IMR-90 (cell line): ENCODE measurements around the gene MAGI2. TPM values are rescaled to one million over a fixed set of nuclear protein-coding genes. Genes with fewer than 3 reads are reported as not detected.

Source experiments
- ATAC-seq: fragments of 200-7000 bp; cut with Tn5 transposase; 2 replicates; pipeline ENCODE4 v1.9.1; 2020; ENCODE audit warnings: low read depth, mild to moderate bottlenecking, moderate library complexity
- BruUV-seq: library from RNA; stranded (reverse); fragments of 400-500 nt; replicated peaks from 2 replicates; lab custom pipeline; 2021; lab: Mats Ljungman, UMichigan
- CTCF ChIA-PET: fragments of 300-600 bp; formaldehyde crosslinking; extraction: SDS; loops from one replicate; lab custom pipeline; 2021; ENCODE audit warnings: antibody characterized with exemption; lab: Yijun Ruan, JAX
- POLR2A ChIA-PET: fragments of 300-600 bp; sonication (Branson Sonifier 250); formaldehyde crosslinking; loops from one replicate; lab custom pipeline; 2022; ENCODE audit warnings: antibody characterized with exemption; ENCODE audit not compliant: unreplicated experiment; lab: Charles Lee
- DNase-seq: peaks from one replicate; pipeline ENCODE4 v3.0.0; 2013
- H2AFZ ChIP-seq: replicated peaks from 2 replicates; pipeline ENCODE3; 2013; ENCODE audit warnings: low read length, mild to moderate bottlenecking; ENCODE audit not compliant: poor library complexity
- H2AK5ac ChIP-seq: 2 replicates; pipeline ENCODE4 v1.6.1; 2013; ENCODE audit warnings: low read depth, low read length, inconsistent platforms
- H2AK9ac ChIP-seq: replicated peaks from 2 replicates; pipeline ENCODE3; 2013; ENCODE audit warnings: mild to moderate bottlenecking, low read depth, low read length, moderate library complexity; ENCODE audit not compliant: poor library complexity
- H2BK120ac ChIP-seq: 2 replicates; pipeline ENCODE4 v1.6.1; 2013; ENCODE audit warnings: low read depth, low read length, inconsistent platforms
- H2BK15ac ChIP-seq: 3 replicates; pipeline ENCODE4 v1.6.1; 2013; ENCODE audit warnings: low read depth, low read length, inconsistent platforms
- H2BK20ac ChIP-seq: 2 replicates; pipeline ENCODE4 v1.6.1; 2013; ENCODE audit warnings: low read depth, mild to moderate bottlenecking, inconsistent platforms, low read length, moderate library complexity
- H2BK5ac ChIP-seq: 2 replicates; pipeline ENCODE4 v1.6.1; 2013; ENCODE audit warnings: mild to moderate bottlenecking, low read depth, low read length, inconsistent platforms; ENCODE audit not compliant: poor library complexity, severe bottlenecking
- H3K14ac ChIP-seq: replicated peaks from 2 replicates; pipeline ENCODE4 v1.6.1; 2013; ENCODE audit warnings: low read depth, low read length, inconsistent platforms
- H3K18ac ChIP-seq: 2 replicates; pipeline ENCODE4 v1.6.1; 2013; ENCODE audit warnings: low read depth, low read length, control low read depth
- H3K23ac ChIP-seq: 2 replicates; pipeline ENCODE4 v1.6.1; 2013; ENCODE audit warnings: low read depth, low read length, inconsistent platforms
- H3K27ac ChIP-seq: 2 replicates; pipeline ENCODE4 v1.5.1; 2013; ENCODE audit warnings: mild to moderate bottlenecking, control low read depth, low read length; ENCODE audit not compliant: insufficient read depth
- H3K27me3 ChIP-seq: 2 replicates; pipeline ENCODE4 v1.6.1; 2013; ENCODE audit warnings: low read length; ENCODE audit not compliant: control insufficient read depth, insufficient read depth
- H3K36me3 ChIP-seq: 2 replicates; pipeline ENCODE4 v1.6.1; 2013; ENCODE audit warnings: low read length, mixed read lengths; ENCODE audit not compliant: control insufficient read depth, insufficient read depth
- H3K4ac ChIP-seq: 2 replicates; pipeline ENCODE4 v1.6.1; 2013; ENCODE audit warnings: low read depth, low read length, inconsistent platforms
- H3K4me1 ChIP-seq: 2 replicates; pipeline ENCODE4 v1.6.1; 2013; ENCODE audit warnings: low read length, mixed read lengths; ENCODE audit not compliant: control insufficient read depth, insufficient read depth
- H3K4me2 ChIP-seq: 2 replicates; pipeline ENCODE4 v1.6.1; 2013; ENCODE audit warnings: low read depth, mild to moderate bottlenecking, control low read depth, low read length, moderate library complexity
- H3K4me3 ChIP-seq: 2 replicates; pipeline ENCODE4 v1.5.1; 2013; ENCODE audit warnings: low read depth, mild to moderate bottlenecking, control low read depth, low read length, moderate library complexity; ENCODE audit not compliant: insufficient read depth
- H3K56ac ChIP-seq: 2 replicates; pipeline ENCODE4 v1.6.1; 2013; ENCODE audit warnings: low read length, inconsistent platforms; ENCODE audit not compliant: insufficient read depth; ENCODE audit errors: extremely low read depth
- H3K79me1 ChIP-seq, 2 experiments: 2 replicates each; pipeline ENCODE4 v1.6.1; 2013; ENCODE audit warnings: low read length in 2 of 2, inconsistent platforms in 1 of 2, low read depth in 1 of 2
- H3K9ac ChIP-seq: 2 replicates; pipeline ENCODE4 v1.6.1; 2013; ENCODE audit warnings: low read depth, low read length, control low read depth
- H3K9me1 ChIP-seq: 2 replicates; pipeline ENCODE4 v1.6.1; 2013; ENCODE audit warnings: low read length, inconsistent platforms; ENCODE audit not compliant: insufficient read depth
- H3K9me3 ChIP-seq: 2 replicates; pipeline ENCODE4 v1.6.1; 2013; ENCODE audit warnings: low read length; ENCODE audit not compliant: control insufficient read depth, insufficient read depth
- H4K20me1 ChIP-seq: 2 replicates; pipeline ENCODE4 v1.6.1; 2013; ENCODE audit warnings: low read length, inconsistent platforms; ENCODE audit not compliant: insufficient read depth
- H4K5ac ChIP-seq: 2 replicates; pipeline ENCODE4 v1.6.1; 2013; ENCODE audit warnings: mild to moderate bottlenecking, low read depth, low read length, control low read depth
- H4K8ac ChIP-seq, 2 experiments: 2 replicates each; pipeline ENCODE4 v1.6.1; 2013; ENCODE audit warnings: low read depth in 2 of 2, low read length in 2 of 2, control low read depth in 1 of 2, inconsistent platforms in 1 of 2
- H4K91ac ChIP-seq: 2 replicates; pipeline ENCODE4 v1.6.1; 2013; ENCODE audit warnings: low read depth, low read length, inconsistent platforms; ENCODE audit not compliant: insufficient read depth
- BHLHE40 ChIP-seq: fragments of 150-350 bp; IDR thresholded peaks from 2 replicates; pipeline ENCODE4 v1.6.1; 2016; ENCODE audit warnings: mild to moderate bottlenecking, low read depth, low read length
- CEBPB ChIP-seq: IDR thresholded peaks from 2 replicates; pipeline ENCODE4 v1.6.1; 2012; ENCODE audit warnings: low read depth, low read length, improper control_type of control experiment
- CHD1 ChIP-seq: IDR thresholded peaks from 2 replicates; pipeline ENCODE4 v1.6.1; 2012; ENCODE audit warnings: low read depth, low read length, improper control_type of control experiment
- CTCF ChIP-seq: conservative IDR thresholded peaks from 2 replicates; pipeline ENCODE4 v1.5.1; 2012; ENCODE audit warnings: mild to moderate bottlenecking, low read depth, low read length, improper control_type of control experiment
- ELK1 ChIP-seq: fragments of 150-350 bp; IDR thresholded peaks from 2 replicates; pipeline ENCODE4 v1.6.1; 2016; ENCODE audit warnings: low read depth, mild to moderate bottlenecking, low read length, moderate library complexity, borderline replicate concordance
- FOS ChIP-seq: fragments of 150-350 bp; IDR thresholded peaks from 2 replicates; pipeline ENCODE4 v1.6.1; 2016; ENCODE audit warnings: low read depth, low read length
- MAFK ChIP-seq: IDR thresholded peaks from 2 replicates; pipeline ENCODE4 v1.6.1; 2012; ENCODE audit warnings: low read depth, low read length, improper control_type of control experiment
- MAZ ChIP-seq: IDR thresholded peaks from 2 replicates; pipeline ENCODE4 v1.6.1; 2012; ENCODE audit warnings: low read depth, mild to moderate bottlenecking, low read length, improper control_type of control experiment, moderate library complexity, borderline replicate concordance
- MXI1 ChIP-seq: IDR thresholded peaks from 2 replicates; pipeline ENCODE4 v1.6.1; 2012; ENCODE audit warnings: low read depth, mild to moderate bottlenecking, low read length, moderate library complexity, borderline replicate concordance
- NFE2L2 ChIP-seq: fragments of 150-350 bp; IDR thresholded peaks from 2 replicates; pipeline ENCODE4 v1.6.1; 2016; ENCODE audit warnings: low read depth, mild to moderate bottlenecking, low read length
- POLR2A ChIP-seq: IDR thresholded peaks from 2 replicates; pipeline ENCODE4 v1.6.1; 2012; ENCODE audit warnings: mild to moderate bottlenecking, low read depth, low read length
- RAD21 ChIP-seq: IDR thresholded peaks from 2 replicates; pipeline ENCODE4 v1.6.1; 2012; ENCODE audit warnings: low read length, improper control_type of control experiment
- RCOR1 ChIP-seq: IDR thresholded peaks from 2 replicates; pipeline ENCODE4 v1.6.1; 2012; ENCODE audit warnings: mild to moderate bottlenecking, low read length, improper control_type of control experiment; ENCODE audit not compliant: insufficient replicate concordance
- RFX5 ChIP-seq: IDR thresholded peaks from 2 replicates; pipeline ENCODE4 v1.8.0; 2012; ENCODE audit warnings: low read depth, mild to moderate bottlenecking, low read length, moderate library complexity
- SMC3 ChIP-seq: fragments of 150-350 bp; IDR thresholded peaks from 2 replicates; pipeline ENCODE4 v1.6.1; 2016; ENCODE audit warnings: low read depth, mild to moderate bottlenecking, antibody characterized with exemption, low read length, moderate library complexity
- USF2 ChIP-seq: fragments of 150-350 bp; IDR thresholded peaks from 2 replicates; pipeline ENCODE4 v1.6.1; 2017; ENCODE audit warnings: mild to moderate bottlenecking, antibody characterized with exemption, low read length, low read depth
- WGBS, 2 experiments: methylation state at CpG; one replicate each; pipeline versions ENCODE4 v1.1.5 to v1.1.7; 2013; ENCODE audit warnings: missing lambda C conversion rate in 2 of 2; ENCODE audit not compliant: insufficient read length in 1 of 2; ENCODE audit errors: extremely low coverage in 2 of 2; 5-methylcytosine and 5-hydroxymethylcytosine counted together
- dilution Hi-C: fragments of 300-500 bp; cut with HindIII; formaldehyde crosslinking; loops from one replicate; pipeline ENCODE4 v1.14.3; 2018; ENCODE audit warnings: low sequenced_read_pairs; ENCODE audit not compliant: unreplicated experiment
- in situ Hi-C: fragments of 300-500 bp; cut with MboI; formaldehyde crosslinking; loops from 3 replicates; pipeline ENCODE4 v1.14.3; 2019; ENCODE audit warnings: low sequenced_read_pairs, inconsistent platforms, mixed read lengths
- intact Hi-C: fragments of 100-400 bp; cut with micrococcal nuclease; formaldehyde crosslinking; loops from 2 replicates; pipeline ENCODE4 v1.10.0; 2022
- polyA plus RNA-seq, 3 experiments: library from polyadenylated mRNA; depleted of rRNA; stranded (reverse); fragments of >200 nt; gene quantifications; 2 replicates each; pipeline ENCODE4 v1.2.3, GENCODE V29; 2012; ENCODE audit warnings: low replicate concordance in 1 of 3
- total RNA-seq: library from RNA; depleted of rRNA; stranded (reverse); fragments of >200 nt; gene quantifications from 2 replicates; pipeline ENCODE4 v1.2.3, GENCODE V29; 2012

Gene MAGI2
- total and polyA plus RNA-seq, 2 of the 4 experiments (the other 2 are of a cell fraction): 2.5 to 17.9 TPM

- Histone ChIP-seq H2AK5ac (no peak overlapping the region), H3K18ac (no peak overlapping the region), H3K4me2 (no peak overlapping the region), H3K56ac (no peak overlapping the region), H3K9me1 (peaks cover 10% of the 10 kb centered on the region), H4K5ac (no peak overlapping the region), H3K9me3 (no peaks in the 10 kb centered on the region), H2BK20ac (no peak overlapping the region), H3K79me1 (no peaks in the 10 kb centered on the region), H3K27me3 (no peaks in the 10 kb centered on the region), H2BK120ac (no peak overlapping the region), H2BK15ac (no peak overlapping the region), H2AK9ac (no peak overlapping the region), H4K20me1 (no peaks in the 10 kb centered on the region), H2AFZ (no peak overlapping the region), H2BK5ac (no peak overlapping the region), H3K36me3 (no peaks in the 10 kb centered on the region), H4K91ac (no peak overlapping the region), H3K9ac (no peak overlapping the region), H3K23ac (no peak overlapping the region), H3K27ac (no peak overlapping the region), H3K4me1 (peaks cover 9% of the 10 kb centered on the region), H3K4me3 (no peak overlapping the region), H3K4ac (no peak overlapping the region), H4K8ac (no peak overlapping the region), H3K14ac (no peak overlapping the region)
- CTCF ChIA-PET: interaction anchor here (0.6 kb wide), 1 partner anchor 72 kb away, joined by 3 read pairs; no protein-coding TSS in a partner anchor
- no peak for ATAC-seq
- dilution Hi-C loops: no loop called here
- no TSS peak for BruUV-seq
- POLR2A ChIA-PET: no interaction called here
- intact Hi-C loops: no loop called here
- DNase-seq: no peak
- WGBS, 2 experiments: no CpG with 5 or more reads among the region's 1 CpG
- TF ChIP-seq NFE2L2: no peak
- no peak for TF ChIP-seq MAFK
- no peak for TF ChIP-seq CHD1
- TF ChIP-seq FOS: no peak
- no peak for TF ChIP-seq CTCF
- TF ChIP-seq RCOR1: no peak
- no peak for TF ChIP-seq MAZ
- no peak for TF ChIP-seq BHLHE40
- TF ChIP-seq RFX5: no peak
- TF ChIP-seq POLR2A: no peak
- no peak for TF ChIP-seq USF2
- no peak for TF ChIP-seq CEBPB
- TF ChIP-seq ELK1: no peak
- no peak for TF ChIP-seq MXI1
- TF ChIP-seq SMC3: no peak
- TF ChIP-seq RAD21: no peak
- in situ Hi-C loops: no loop called here
Measured at GRCh38 chr7:78434281-78434680, 1019.2 kb downstream of the MAGI2 start.
